IMR-90 (cell line): ENCODE results near the gene HPCAL4. TPM values are rescaled to one million over a fixed set of nuclear protein-coding genes. Genes with fewer than 3 reads are reported as not detected.

Experiments used
- ATAC-seq: fragments of 200-7000 bp; cut with Tn5 transposase; 2 replicates; pipeline ENCODE4 v1.9.1; 2020; ENCODE audit warnings: low read depth, mild to moderate bottlenecking, moderate library complexity
- BruUV-seq: library from RNA; stranded (reverse); fragments of 400-500 nt; replicated peaks from 2 replicates; lab custom pipeline; 2021; lab: Mats Ljungman, UMichigan
- CTCF ChIA-PET: fragments of 300-600 bp; formaldehyde crosslinking; extraction: SDS; loops from one replicate; lab custom pipeline; 2021; ENCODE audit warnings: antibody characterized with exemption; lab: Yijun Ruan, JAX
- POLR2A ChIA-PET: fragments of 300-600 bp; sonication (Branson Sonifier 250); formaldehyde crosslinking; loops from one replicate; lab custom pipeline; 2022; ENCODE audit warnings: antibody characterized with exemption; ENCODE audit not compliant: unreplicated experiment; lab: Charles Lee
- DNase-seq: peaks from one replicate; pipeline ENCODE4 v3.0.0; 2013
- H2AFZ ChIP-seq: replicated peaks from 2 replicates; pipeline ENCODE3; 2013; ENCODE audit warnings: low read length, mild to moderate bottlenecking; ENCODE audit not compliant: poor library complexity
- H2AK5ac ChIP-seq: 2 replicates; pipeline ENCODE4 v1.6.1; 2013; ENCODE audit warnings: low read depth, low read length, inconsistent platforms
- H2AK9ac ChIP-seq: replicated peaks from 2 replicates; pipeline ENCODE3; 2013; ENCODE audit warnings: mild to moderate bottlenecking, low read depth, low read length, moderate library complexity; ENCODE audit not compliant: poor library complexity
- H2BK120ac ChIP-seq: 2 replicates; pipeline ENCODE4 v1.6.1; 2013; ENCODE audit warnings: low read depth, low read length, inconsistent platforms
- H2BK15ac ChIP-seq: 3 replicates; pipeline ENCODE4 v1.6.1; 2013; ENCODE audit warnings: low read depth, low read length, inconsistent platforms
- H2BK20ac ChIP-seq: 2 replicates; pipeline ENCODE4 v1.6.1; 2013; ENCODE audit warnings: low read depth, mild to moderate bottlenecking, inconsistent platforms, low read length, moderate library complexity
- H2BK5ac ChIP-seq: 2 replicates; pipeline ENCODE4 v1.6.1; 2013; ENCODE audit warnings: mild to moderate bottlenecking, low read depth, low read length, inconsistent platforms; ENCODE audit not compliant: poor library complexity, severe bottlenecking
- H3K14ac ChIP-seq: replicated peaks from 2 replicates; pipeline ENCODE4 v1.6.1; 2013; ENCODE audit warnings: low read depth, low read length, inconsistent platforms
- H3K18ac ChIP-seq: 2 replicates; pipeline ENCODE4 v1.6.1; 2013; ENCODE audit warnings: low read depth, low read length, control low read depth
- H3K23ac ChIP-seq: 2 replicates; pipeline ENCODE4 v1.6.1; 2013; ENCODE audit warnings: low read depth, low read length, inconsistent platforms
- H3K27ac ChIP-seq: 2 replicates; pipeline ENCODE4 v1.5.1; 2013; ENCODE audit warnings: mild to moderate bottlenecking, control low read depth, low read length; ENCODE audit not compliant: insufficient read depth
- H3K27me3 ChIP-seq: 2 replicates; pipeline ENCODE4 v1.6.1; 2013; ENCODE audit warnings: low read length; ENCODE audit not compliant: control insufficient read depth, insufficient read depth
- H3K36me3 ChIP-seq: 2 replicates; pipeline ENCODE4 v1.6.1; 2013; ENCODE audit warnings: low read length, mixed read lengths; ENCODE audit not compliant: control insufficient read depth, insufficient read depth
- H3K4ac ChIP-seq: 2 replicates; pipeline ENCODE4 v1.6.1; 2013; ENCODE audit warnings: low read depth, low read length, inconsistent platforms
- H3K4me1 ChIP-seq: 2 replicates; pipeline ENCODE4 v1.6.1; 2013; ENCODE audit warnings: low read length, mixed read lengths; ENCODE audit not compliant: control insufficient read depth, insufficient read depth
- H3K4me2 ChIP-seq: 2 replicates; pipeline ENCODE4 v1.6.1; 2013; ENCODE audit warnings: low read depth, mild to moderate bottlenecking, control low read depth, low read length, moderate library complexity
- H3K4me3 ChIP-seq: 2 replicates; pipeline ENCODE4 v1.5.1; 2013; ENCODE audit warnings: low read depth, mild to moderate bottlenecking, control low read depth, low read length, moderate library complexity; ENCODE audit not compliant: insufficient read depth
- H3K56ac ChIP-seq: 2 replicates; pipeline ENCODE4 v1.6.1; 2013; ENCODE audit warnings: low read length, inconsistent platforms; ENCODE audit not compliant: insufficient read depth; ENCODE audit errors: extremely low read depth
- H3K79me1 ChIP-seq, 2 experiments: 2 replicates each; pipeline ENCODE4 v1.6.1; 2013; ENCODE audit warnings: low read length in 2 of 2, inconsistent platforms in 1 of 2, low read depth in 1 of 2
- H3K9ac ChIP-seq: 2 replicates; pipeline ENCODE4 v1.6.1; 2013; ENCODE audit warnings: low read depth, low read length, control low read depth
- H3K9me1 ChIP-seq: 2 replicates; pipeline ENCODE4 v1.6.1; 2013; ENCODE audit warnings: low read length, inconsistent platforms; ENCODE audit not compliant: insufficient read depth
- H3K9me3 ChIP-seq: 2 replicates; pipeline ENCODE4 v1.6.1; 2013; ENCODE audit warnings: low read length; ENCODE audit not compliant: control insufficient read depth, insufficient read depth
- H4K20me1 ChIP-seq: 2 replicates; pipeline ENCODE4 v1.6.1; 2013; ENCODE audit warnings: low read length, inconsistent platforms; ENCODE audit not compliant: insufficient read depth
- H4K5ac ChIP-seq: 2 replicates; pipeline ENCODE4 v1.6.1; 2013; ENCODE audit warnings: mild to moderate bottlenecking, low read depth, low read length, control low read depth
- H4K8ac ChIP-seq, 2 experiments: 2 replicates each; pipeline ENCODE4 v1.6.1; 2013; ENCODE audit warnings: low read depth in 2 of 2, low read length in 2 of 2, control low read depth in 1 of 2, inconsistent platforms in 1 of 2
- H4K91ac ChIP-seq: 2 replicates; pipeline ENCODE4 v1.6.1; 2013; ENCODE audit warnings: low read depth, low read length, inconsistent platforms; ENCODE audit not compliant: insufficient read depth
- BHLHE40 ChIP-seq: fragments of 150-350 bp; IDR thresholded peaks from 2 replicates; pipeline ENCODE4 v1.6.1; 2016; ENCODE audit warnings: mild to moderate bottlenecking, low read depth, low read length
- CTCF ChIP-seq: conservative IDR thresholded peaks from 2 replicates; pipeline ENCODE4 v1.5.1; 2012; ENCODE audit warnings: mild to moderate bottlenecking, low read depth, low read length, improper control_type of control experiment
- ELK1 ChIP-seq: fragments of 150-350 bp; IDR thresholded peaks from 2 replicates; pipeline ENCODE4 v1.6.1; 2016; ENCODE audit warnings: low read depth, mild to moderate bottlenecking, low read length, moderate library complexity, borderline replicate concordance
- MXI1 ChIP-seq: IDR thresholded peaks from 2 replicates; pipeline ENCODE4 v1.6.1; 2012; ENCODE audit warnings: low read depth, mild to moderate bottlenecking, low read length, moderate library complexity, borderline replicate concordance
- WGBS, 2 experiments: methylation state at CpG; one replicate each; pipeline versions ENCODE4 v1.1.5 to v1.1.7; 2013; ENCODE audit warnings: missing lambda C conversion rate in 2 of 2; ENCODE audit not compliant: insufficient read length in 1 of 2; ENCODE audit errors: extremely low coverage in 2 of 2; 5-methylcytosine and 5-hydroxymethylcytosine counted together
- dilution Hi-C: fragments of 300-500 bp; cut with HindIII; formaldehyde crosslinking; loops from one replicate; pipeline ENCODE4 v1.14.3; 2018; ENCODE audit warnings: low sequenced_read_pairs; ENCODE audit not compliant: unreplicated experiment
- in situ Hi-C: fragments of 300-500 bp; cut with MboI; formaldehyde crosslinking; loops from 3 replicates; pipeline ENCODE4 v1.14.3; 2019; ENCODE audit warnings: low sequenced_read_pairs, inconsistent platforms, mixed read lengths
- intact Hi-C: fragments of 100-400 bp; cut with micrococcal nuclease; formaldehyde crosslinking; loops from 2 replicates; pipeline ENCODE4 v1.10.0; 2022
- polyA plus RNA-seq, 3 experiments: library from polyadenylated mRNA; depleted of rRNA; stranded (reverse); fragments of >200 nt; gene quantifications; 2 replicates each; pipeline ENCODE4 v1.2.3, GENCODE V29; 2012; ENCODE audit warnings: low replicate concordance in 1 of 3
- total RNA-seq: library from RNA; depleted of rRNA; stranded (reverse); fragments of >200 nt; gene quantifications from 2 replicates; pipeline ENCODE4 v1.2.3, GENCODE V29; 2012

The HPCAL4 gene
- total and polyA plus RNA-seq, 2 of the 4 experiments (the other 2 are of a cell fraction): 0.02 TPM; not detected in 1

GRCh38 chr1:39692152-39693074, 1.2 kb upstream of the HPCAL4 start (continued):
- TF ChIP-seq BHLHE40: no peak

DNA sequence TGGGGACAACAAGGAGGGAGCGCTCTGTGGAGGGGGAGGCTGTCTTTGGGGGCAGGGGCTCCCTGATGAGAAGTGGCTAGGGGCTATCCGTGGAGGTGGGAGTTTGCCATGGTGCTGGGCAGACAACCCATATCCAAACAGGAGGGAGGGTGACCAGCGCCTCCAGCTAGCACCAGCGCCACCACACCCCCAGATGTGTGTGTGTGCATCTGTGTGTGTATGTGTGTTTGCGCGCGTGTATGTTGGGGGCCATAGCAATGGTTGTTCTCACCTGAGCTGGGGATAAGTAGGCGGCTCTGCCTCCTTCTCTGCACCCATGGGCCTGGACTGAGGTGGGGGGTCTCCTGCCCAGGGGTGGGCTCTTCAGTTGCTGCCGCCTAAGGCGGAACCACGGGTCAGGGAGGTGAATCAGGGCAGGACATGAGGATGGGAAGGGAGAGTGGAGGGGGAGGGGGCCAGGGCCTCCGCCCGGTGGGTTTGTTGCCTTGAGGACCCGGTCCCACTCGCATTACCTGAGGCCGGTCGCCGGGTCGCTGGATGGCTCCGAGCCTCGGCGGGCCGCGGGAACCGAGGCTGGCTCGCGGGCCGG, 345 bp downstream of the HPCAL4 start:
- no peak for DNase-seq
- peaks cover 89% of the 10 kb centered on the region for H3K27me3 ChIP-seq

More for the DNA sequence above, 345 bp downstream of the HPCAL4 start:
- Histone ChIP-seq H4K91ac (no peak overlapping the region), H3K4me1 (no peaks in the 10 kb centered on the region; the same call in 1 of the 2 replicates), H2AFZ (peak overlapping the region; percentile 73), H3K9ac (no peak overlapping the region), H3K18ac (no peak overlapping the region), H3K79me1 (no peaks in the 10 kb centered on the region), H2AK5ac (no peak overlapping the region), H2BK5ac (no peak overlapping the region), H4K5ac (no peak overlapping the region), H3K14ac (no peak overlapping the region), H3K4me2 (no peak overlapping the region), H3K9me1 (no peaks in the 10 kb centered on the region), H2BK15ac (no peak overlapping the region), H2BK20ac (no peak overlapping the region), H4K8ac (no peak overlapping the region), H3K27ac (no peak overlapping the region), H3K4me3 (no peak overlapping the region), H3K9me3 (peaks cover 2% of the 10 kb centered on the region; the same call in 1 of the 2 replicates), H3K23ac (no peak overlapping the region), H4K20me1 (no peaks in the 10 kb centered on the region; the same call in 1 of the 2 replicates), H3K4ac (no peak overlapping the region), H3K36me3 (no peaks in the 10 kb centered on the region), H2BK120ac (no peak overlapping the region), H2AK9ac (no peak overlapping the region), H3K56ac (no peak overlapping the region)
- ChIA-PET CTCF (no interaction called here), POLR2A (interaction anchor here (0.6 kb wide), 1 partner anchor 244 kb away, joined by 4 read pairs; no protein-coding TSS in a partner anchor)
- dilution Hi-C loops: no loop called here
- WGBS, 2 experiments: 0% methylated on average over 7 of the region's 28 CpGs; no CpG with 5 or more reads in 1 of the 2 experiments
- no peak for ATAC-seq
- in situ Hi-C loops: no loop called here
- no peak for TF ChIP-seq ELK1
- TF ChIP-seq BHLHE40: no peak
- TF ChIP-seq MXI1: no peak
- TF ChIP-seq CTCF: no peak
- intact Hi-C loops: no loop called here
- no TSS peak for BruUV-seq
